ENCODE results near the gene CELA3B. TPM values are rescaled to one million over a fixed set of nuclear protein-coding genes. Genes with fewer than 3 reads are reported as not detected.

Gene CELA3B
- total RNA-seq, 1 experiment from 2014 or later = not detected

GRCh38 chr1:22021061-22021460, 44.2 kb downstream of the CELA3B start:
- Histone ChIP-seq H3K9ac (ENCODE audit: low read length) (no peak overlapping the region), H3K4me3 (ENCODE audit: low read length) (no peak overlapping the region), H3K36me3 (ENCODE audit: insufficient read depth, low read length) (no peaks in the 10 kb centered on the region), H3K4me1 (ENCODE audit: low read length) (peaks cover 22% of the 10 kb centered on the region), H2AFZ (ENCODE audit: low read length) (no peak overlapping the region), H3K27ac (ENCODE audit: low read length) (no peak overlapping the region), H3K9me2 (replicated peaks; ENCODE audit: insufficient read depth, low read length) (no peaks in the 10 kb centered on the region), H3K79me2 (ENCODE audit: low read length) (no peaks in the 10 kb centered on the region; the same call in 1 of the 2 replicates), H3K27me3 (ENCODE audit: low read length) (no peaks in the 10 kb centered on the region), H3K9me3 (ENCODE audit: low read length) (no peaks in the 10 kb centered on the region), H3K4me2 (ENCODE audit: low read depth, low read length, poor library complexity, severe bottlenecking) (no peak overlapping the region), H4K20me1 (ENCODE audit: insufficient read depth, low read depth, low read length) (no peaks in the 10 kb centered on the region)
- DNase-seq = no peak

- peak; percentile 50 for DNase-seq
Measured at GRCh38 chr1:22024485-22025367, 47.9 kb downstream of the CELA3B start.

GRCh38 chr1:22025368-22026155, 48.7 kb downstream of the CELA3B start:
- Histone ChIP-seq H3K79me2 (ENCODE audit: low read length) (peaks cover 9% of the 10 kb centered on the region), H3K27me3 (ENCODE audit: low read length) (no peaks in the 10 kb centered on the region), H2AFZ (ENCODE audit: low read length) (peak overlapping the region; percentile 97), H3K27ac (ENCODE audit: low read length) (peak overlapping the region; percentile 77), H4K20me1 (ENCODE audit: insufficient read depth, low read depth, low read length) (no peaks in the 10 kb centered on the region), H3K4me2 (ENCODE audit: low read depth, low read length, poor library complexity, severe bottlenecking) (peak overlapping the region; percentile 76), H3K9me3 (ENCODE audit: low read length) (no peaks in the 10 kb centered on the region), H3K36me3 (ENCODE audit: insufficient read depth, low read length) (no peaks in the 10 kb centered on the region), H3K4me3 (ENCODE audit: low read length) (peak overlapping the region; percentile 89), H3K9me2 (replicated peaks; ENCODE audit: insufficient read depth, low read length) (no peaks in the 10 kb centered on the region), H3K9ac (ENCODE audit: low read length) (peak overlapping the region; percentile 97), H3K4me1 (ENCODE audit: low read length) (peaks cover 20% of the 10 kb centered on the region)
- DNase-seq = peak; percentile 96

More at GRCh38 chr1:22024485-22025367, 47.9 kb downstream of the CELA3B start:
- H3K4me3 ChIP-seq (ENCODE audit: low read length) = peak overlapping the region; percentile 89
- H3K4me1 ChIP-seq (ENCODE audit: low read length) = peaks cover 20% of the 10 kb centered on the region
- H4K20me1 ChIP-seq (ENCODE audit: insufficient read depth, low read depth, low read length) = no peaks in the 10 kb centered on the region
- no peak overlapping the region for H3K27ac ChIP-seq (ENCODE audit: low read length)
- H3K9me3 ChIP-seq (ENCODE audit: low read length) = no peaks in the 10 kb centered on the region
- peak overlapping the region; percentile 76 for H3K4me2 ChIP-seq (ENCODE audit: low read depth, low read length, poor library complexity, severe bottlenecking)
- H3K9me2 ChIP-seq (replicated peaks; ENCODE audit: insufficient read depth, low read length) = no peaks in the 10 kb centered on the region
- peak overlapping the region; percentile 97 for H2AFZ ChIP-seq (ENCODE audit: low read length)
- H3K27me3 ChIP-seq (ENCODE audit: low read length) = no peaks in the 10 kb centered on the region
- H3K79me2 ChIP-seq (ENCODE audit: low read length) = peaks cover 9% of the 10 kb centered on the region
- no peaks in the 10 kb centered on the region for H3K36me3 ChIP-seq (ENCODE audit: insufficient read depth, low read length)
- peak overlapping the region; percentile 97 for H3K9ac ChIP-seq (ENCODE audit: low read length)

DNA sequence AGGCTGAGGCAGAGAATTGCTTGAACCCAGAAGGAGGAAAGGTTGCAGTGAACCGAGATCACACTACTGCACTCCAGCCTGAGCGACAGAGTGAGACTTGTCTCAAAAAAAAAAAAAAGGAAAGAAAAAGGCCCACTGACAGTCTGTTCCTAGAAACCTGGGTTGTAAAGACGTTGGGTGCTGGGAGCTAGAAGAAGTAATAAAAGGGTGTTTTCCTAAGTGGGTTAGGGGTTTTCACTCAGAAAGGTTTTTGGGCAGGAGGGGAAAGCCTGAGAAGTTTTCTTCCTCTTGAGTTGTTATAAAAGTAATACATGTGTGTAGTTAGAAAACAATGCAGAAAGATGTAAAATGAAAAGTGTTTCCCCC, 50.1 kb downstream of the CELA3B start:
- no peaks in the 10 kb centered on the region for H3K9me2 ChIP-seq (replicated peaks; ENCODE audit: insufficient read depth, low read length)
- no peak for DNase-seq
- H3K4me3 ChIP-seq (ENCODE audit: low read length) = peak overlapping the region; percentile 89; the same call in 1 of the 2 replicates
- H4K20me1 ChIP-seq (ENCODE audit: insufficient read depth, low read depth, low read length) = peaks cover 6% of the 10 kb centered on the region; the same call in 1 of the 2 replicates
- H3K4me1 ChIP-seq (ENCODE audit: low read length) = peaks cover 20% of the 10 kb centered on the region
- no peak overlapping the region for H3K27ac ChIP-seq (ENCODE audit: low read length)
- H3K79me2 ChIP-seq (ENCODE audit: low read length) = peaks cover 9% of the 10 kb centered on the region
- no peaks in the 10 kb centered on the region for H3K36me3 ChIP-seq (ENCODE audit: insufficient read depth, low read length)
- no peak overlapping the region for H2AFZ ChIP-seq (ENCODE audit: low read length)
- no peaks in the 10 kb centered on the region for H3K9me3 ChIP-seq (ENCODE audit: low read length)
- H3K9ac ChIP-seq (ENCODE audit: low read length) = peak overlapping the region; percentile 97; the same call in 1 of the 2 replicates
- no peaks in the 10 kb centered on the region for H3K27me3 ChIP-seq (ENCODE audit: low read length)
- H3K4me2 ChIP-seq (ENCODE audit: low read depth, low read length, poor library complexity, severe bottlenecking) = peak overlapping the region; percentile 76

DNA sequence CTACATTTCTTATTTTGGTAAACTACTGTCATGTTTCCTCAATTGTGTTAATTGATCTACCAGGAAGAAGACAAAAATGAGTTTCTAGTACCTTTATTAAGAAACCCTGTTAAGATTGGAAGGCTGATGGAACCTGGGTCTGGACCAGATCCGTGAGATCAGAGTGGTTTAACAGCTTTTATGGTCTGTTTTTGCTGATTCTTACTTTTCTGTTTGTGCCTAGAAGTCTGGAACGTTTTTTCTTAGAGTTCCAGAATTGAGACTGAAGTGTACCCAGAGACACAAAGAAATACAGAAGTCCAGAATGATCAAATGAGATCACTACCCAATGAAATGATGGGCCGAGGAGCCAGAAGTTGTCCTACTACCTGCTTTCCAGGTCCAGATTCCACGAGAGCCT, 53.2 kb downstream of the CELA3B start:
- no peak for DNase-seq
- H3K9me3 ChIP-seq (ENCODE audit: low read length) = no peaks in the 10 kb centered on the region
- no peak overlapping the region for H3K4me2 ChIP-seq (ENCODE audit: low read depth, low read length, poor library complexity, severe bottlenecking)
- H3K9me2 ChIP-seq (replicated peaks; ENCODE audit: insufficient read depth, low read length) = no peaks in the 10 kb centered on the region
- no peaks in the 10 kb centered on the region for H3K27me3 ChIP-seq (ENCODE audit: low read length)
- peaks cover 9% of the 10 kb centered on the region for H3K79me2 ChIP-seq (ENCODE audit: low read length)
- no peak overlapping the region for H3K9ac ChIP-seq (ENCODE audit: low read length)
- no peaks in the 10 kb centered on the region for H3K36me3 ChIP-seq (ENCODE audit: insufficient read depth, low read length)
- H2AFZ ChIP-seq (ENCODE audit: low read length) = no peak overlapping the region
- H3K4me3 ChIP-seq (ENCODE audit: low read length) = no peak overlapping the region
- H3K4me1 ChIP-seq (ENCODE audit: low read length) = peaks cover 11% of the 10 kb centered on the region
- peaks cover 6% of the 10 kb centered on the region; the same call in 1 of the 2 replicates for H4K20me1 ChIP-seq (ENCODE audit: insufficient read depth, low read depth, low read length)
- no peak overlapping the region for H3K27ac ChIP-seq (ENCODE audit: low read length)

GRCh38 chr1:22030473-22030872, 53.7 kb downstream of the CELA3B start:
- no peak for DNase-seq
- no peaks in the 10 kb centered on the region for H3K27me3 ChIP-seq (ENCODE audit: low read length)
- H3K27ac ChIP-seq (ENCODE audit: low read length) = no peak overlapping the region
- no peak overlapping the region for H3K9ac ChIP-seq (ENCODE audit: low read length)
- H3K9me3 ChIP-seq (ENCODE audit: low read length) = no peaks in the 10 kb centered on the region
- H3K4me1 ChIP-seq (ENCODE audit: low read length) = peaks cover 9% of the 10 kb centered on the region
- no peak overlapping the region for H3K4me3 ChIP-seq (ENCODE audit: low read length)
- no peak overlapping the region for H2AFZ ChIP-seq (ENCODE audit: low read length)
- H4K20me1 ChIP-seq (ENCODE audit: insufficient read depth, low read depth, low read length) = peaks cover 6% of the 10 kb centered on the region; the same call in 1 of the 2 replicates
- no peaks in the 10 kb centered on the region for H3K9me2 ChIP-seq (replicated peaks; ENCODE audit: insufficient read depth, low read length)
- H3K4me2 ChIP-seq (ENCODE audit: low read depth, low read length, poor library complexity, severe bottlenecking) = no peak overlapping the region
- peaks cover 9% of the 10 kb centered on the region for H3K79me2 ChIP-seq (ENCODE audit: low read length)
- no peaks in the 10 kb centered on the region for H3K36me3 ChIP-seq (ENCODE audit: insufficient read depth, low read length)

- no peaks in the 10 kb centered on the region for H3K27me3 ChIP-seq (ENCODE audit: low read length)
- peaks cover 6% of the 10 kb centered on the region; the same call in 1 of the 2 replicates for H4K20me1 ChIP-seq (ENCODE audit: insufficient read depth, low read depth, low read length)
- H3K9me3 ChIP-seq (ENCODE audit: low read length) = no peaks in the 10 kb centered on the region
- no peaks in the 10 kb centered on the region for H3K36me3 ChIP-seq (ENCODE audit: insufficient read depth, low read length)
- DNase-seq = no peak
- no peak overlapping the region for H3K4me3 ChIP-seq (ENCODE audit: low read length)
- peaks cover 7% of the 10 kb centered on the region for H3K4me1 ChIP-seq (ENCODE audit: low read length)
- H3K27ac ChIP-seq (ENCODE audit: low read length) = no peak overlapping the region
- H3K9ac ChIP-seq (ENCODE audit: low read length) = no peak overlapping the region
- no peak overlapping the region for H3K4me2 ChIP-seq (ENCODE audit: low read depth, low read length, poor library complexity, severe bottlenecking)
- no peaks in the 10 kb centered on the region for H3K9me2 ChIP-seq (replicated peaks; ENCODE audit: insufficient read depth, low read length)
- H3K79me2 ChIP-seq (ENCODE audit: low read length) = peaks cover 7% of the 10 kb centered on the region
- H2AFZ ChIP-seq (ENCODE audit: low read length) = no peak overlapping the region
Measured at GRCh38 chr1:22031214-22031962, 54.6 kb downstream of the CELA3B start.
